PFSK-1 (cell line): ENCODE data around the gene FRMPD4.

ENCODE experiments used
- FOXP2 ChIP-seq: optimal IDR thresholded peaks from 2 replicates; pipeline ENCODE3; 2011; ENCODE audit warnings: borderline replicate concordance, control low read depth, inconsistent platforms; ENCODE audit not compliant: insufficient read depth; ENCODE audit errors: extremely low read length, extremely low read depth
- POLR2AphosphoS5 ChIP-seq: IDR thresholded peaks from 2 replicates; pipeline ENCODE4 v1.6.1; 2012; ENCODE audit warnings: low read depth, mild to moderate bottlenecking, control low read depth, low read length, moderate library complexity
- REST ChIP-seq, 2 experiments: IDR thresholded peaks; 2 replicates each; pipeline versions ENCODE4 v1.6.1 to v1.8.0; 2011 to 2012; ENCODE audit warnings: low read depth in 2 of 2, low read length in 2 of 2, control low read depth in 1 of 2, inconsistent platforms in 1 of 2, mild to moderate bottlenecking in 1 of 2, moderate library complexity in 1 of 2; ENCODE audit not compliant: insufficient read depth in 1 of 2
- SIN3A ChIP-seq: IDR thresholded peaks from 2 replicates; pipeline ENCODE4 v1.6.1; 2012; ENCODE audit warnings: mild to moderate bottlenecking, low read length, moderate library complexity, borderline replicate concordance; ENCODE audit not compliant: insufficient read depth
- TAF1 ChIP-seq: IDR thresholded peaks from 2 replicates; pipeline ENCODE4 v1.6.1; 2012; ENCODE audit warnings: low read length, control low read depth, borderline replicate concordance; ENCODE audit not compliant: insufficient read depth

- TF ChIP-seq POLR2AphosphoS5 (no peak), TAF1 (no peak), FOXP2 (no peak), SIN3A (no peak), REST (IDR thresholded peaks at IDR 0.05; ENCODE audit: insufficient read depth in 1 of 2, low read depth in 2 of 2, low read length in 2 of 2) (no peak)
Measured at GRCh38 chrX:12278151-12278550, 139.9 kb downstream of the FRMPD4 start.
